Breast epithelium (tissue), 4 donors: Measurements from ENCODE around the gene THADA. TPM values are rescaled to one million over a fixed set of nuclear protein-coding genes. Genes with fewer than 3 reads are reported as not detected.

ENCODE experiments used
- DNase-seq, 2 donors: peaks; one replicate each; pipeline ENCODE4 v3.0.0-alpha.2; 2019; ENCODE audit warnings: low spot score in 2 of 2
- H3K27ac ChIP-seq, 2 donors: fragments of 200-600 bp; sonication (generic) in 1 of 2; one replicate each; pipeline ENCODE4 v1.5.1; 2016 to 2019; ENCODE audit warnings: mild to moderate bottlenecking in 1 of 2
- H3K27me3 ChIP-seq, 2 donors: fragments of 200-600 bp; sonication (generic) in 1 of 2; one replicate each; pipeline versions ENCODE4 v1.5.1 to v1.6.0; 2017 to 2019; ENCODE audit warnings: control low read depth in 1 of 2, mild to moderate bottlenecking in 1 of 2
- H3K36me3 ChIP-seq: fragments of 200-600 bp; one replicate; pipeline ENCODE4 v1.5.1; 2019
- H3K4me1 ChIP-seq, 2 donors: fragments of 200-600 bp; sonication (generic); one replicate each; pipeline ENCODE4 v1.5.1; 2016 to 2019; ENCODE audit warnings: control low read depth in 1 of 2
- H3K4me3 ChIP-seq, 3 donors: fragments of 200-600 bp; sonication (generic); 1 replicate in 2 of 3; 2 replicates in 1 of 3; pipeline ENCODE4 v1.5.1; 2016 to 2019; ENCODE audit warnings: mild to moderate bottlenecking in 3 of 3, moderate library complexity in 2 of 3
- H3K9me3 ChIP-seq, 2 donors: fragments of 200-600 bp; sonication (generic) in 1 of 2; one replicate each; pipeline ENCODE4 v1.5.1; 2016 to 2019; ENCODE audit warnings: control low read depth in 1 of 2
- POLR2A ChIP-seq: fragments of 450-650 bp; IDR thresholded peaks from one replicate; pipeline ENCODE4 v1.6.1; 2016; ENCODE audit warnings: antibody characterized with exemption, mild to moderate bottlenecking, moderate library complexity
- POLR2AphosphoS5 ChIP-seq, 3 donors: sonication (generic); formaldehyde crosslinking; IDR thresholded peaks; one replicate each; pipeline ENCODE4 v1.6.1; 2017; ENCODE audit warnings: antibody characterized with exemption in 3 of 3
- intact Hi-C: fragments of 100-400 bp; cut with DNase I; formaldehyde crosslinking; loops from one replicate; pipeline ENCODE4 v1.15.1; 2023; ENCODE audit warnings: low total_unique reads
- total RNA-seq, 3 donors: library from RNA; depleted of rRNA; stranded (reverse); fragments of >200 nt; gene quantifications; one replicate each; pipeline ENCODE4 v1.1.0, GENCODE V29; 2016
- TF ChIP-seq, protein P1 (sequence below), 3 donors: fragments of 450-650 bp; IDR thresholded peaks; one replicate each; pipeline ENCODE4 v1.5.1; 2016 to 2017; ENCODE audit warnings: antibody characterized with exemption in 3 of 3, mild to moderate bottlenecking in 3 of 3, moderate library complexity in 3 of 3

The THADA gene
- total RNA-seq, 3 donors from 2014 or later: 41.1 to 60.6 (median 49.5) TPM

DNA sequence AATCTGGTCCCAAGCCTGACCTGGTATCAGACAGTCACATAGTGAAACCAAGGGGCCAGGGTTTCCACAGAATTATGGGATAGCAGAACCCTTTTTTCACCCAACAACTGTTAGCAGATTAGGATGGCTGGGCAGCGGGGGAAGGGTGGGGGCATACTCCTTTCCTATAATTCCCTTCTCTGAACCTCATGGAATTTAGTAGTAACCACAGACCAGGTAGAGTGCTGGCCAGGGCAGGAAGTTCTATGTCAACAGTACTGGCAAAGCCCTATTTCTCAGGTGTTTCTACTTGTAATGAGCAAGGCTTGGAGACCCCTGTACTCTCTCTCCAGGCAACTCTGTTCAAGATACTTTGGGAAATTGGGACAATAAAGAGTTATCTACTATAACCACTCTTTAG is 174.6 kb downstream of the THADA start:
- no peak overlapping the region for H3K4me3 ChIP-seq
- TF ChIP-seq, protein P1, sequence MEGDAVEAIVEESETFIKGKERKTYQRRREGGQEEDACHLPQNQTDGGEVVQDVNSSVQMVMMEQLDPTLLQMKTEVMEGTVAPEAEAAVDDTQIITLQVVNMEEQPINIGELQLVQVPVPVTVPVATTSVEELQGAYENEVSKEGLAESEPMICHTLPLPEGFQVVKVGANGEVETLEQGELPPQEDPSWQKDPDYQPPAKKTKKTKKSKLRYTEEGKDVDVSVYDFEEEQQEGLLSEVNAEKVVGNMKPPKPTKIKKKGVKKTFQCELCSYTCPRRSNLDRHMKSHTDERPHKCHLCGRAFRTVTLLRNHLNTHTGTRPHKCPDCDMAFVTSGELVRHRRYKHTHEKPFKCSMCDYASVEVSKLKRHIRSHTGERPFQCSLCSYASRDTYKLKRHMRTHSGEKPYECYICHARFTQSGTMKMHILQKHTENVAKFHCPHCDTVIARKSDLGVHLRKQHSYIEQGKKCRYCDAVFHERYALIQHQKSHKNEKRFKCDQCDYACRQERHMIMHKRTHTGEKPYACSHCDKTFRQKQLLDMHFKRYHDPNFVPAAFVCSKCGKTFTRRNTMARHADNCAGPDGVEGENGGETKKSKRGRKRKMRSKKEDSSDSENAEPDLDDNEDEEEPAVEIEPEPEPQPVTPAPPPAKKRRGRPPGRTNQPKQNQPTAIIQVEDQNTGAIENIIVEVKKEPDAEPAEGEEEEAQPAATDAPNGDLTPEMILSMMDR (IDR thresholded peaks at IDR 0.05): no peak
- TF ChIP-seq POLR2A (no peak), POLR2AphosphoS5 (IDR thresholded peaks at IDR 0.05) (no peak)
- peak overlapping the region; percentile 34 to 48 for H3K27ac ChIP-seq
- intact Hi-C loops: no loop called here
- no peaks in the 10 kb centered on the region for H3K9me3 ChIP-seq
- H3K4me1 ChIP-seq: peaks cover 0 to 18% of the 10 kb centered on the region in 2 donors
- DNase-seq: no peak
- no peaks in the 10 kb centered on the region for H3K27me3 ChIP-seq
- H3K36me3 ChIP-seq: no peaks in the 10 kb centered on the region

GRCh38 chr2:43420389-43420801 is 175.4 kb downstream of the THADA start:
- no peaks in the 10 kb centered on the region for H3K27me3 ChIP-seq
- peak overlapping the region; percentile 48 for H3K27ac ChIP-seq
- no peak overlapping the region for H3K4me3 ChIP-seq
- intact Hi-C loops: no loop called here
- H3K9me3 ChIP-seq: no peaks in the 10 kb centered on the region
- TF ChIP-seq, protein P1 (IDR thresholded peaks at IDR 0.05): no peak
- TF ChIP-seq POLR2A (no peak), POLR2AphosphoS5 (IDR thresholded peaks at IDR 0.05) (no peak)
- H3K4me1 ChIP-seq: peaks cover 0 to 18% of the 10 kb centered on the region in 2 donors
- no peaks in the 10 kb centered on the region for H3K36me3 ChIP-seq
- DNase-seq: no peak

- intact Hi-C loops: no loop called here
- H3K4me1 ChIP-seq: peaks cover 0 to 16% of the 10 kb centered on the region in 2 donors
- no peak overlapping the region for H3K4me3 ChIP-seq
- H3K27me3 ChIP-seq: no peaks in the 10 kb centered on the region
- TF ChIP-seq, protein P1 (IDR thresholded peaks at IDR 0.05): no peak
- TF ChIP-seq POLR2AphosphoS5 (IDR thresholded peaks at IDR 0.05): no peak
- TF ChIP-seq POLR2A: no peak
- H3K36me3 ChIP-seq: no peaks in the 10 kb centered on the region
- H3K27ac ChIP-seq: peak overlapping the region; percentile 3 to 48
- no peaks in the 10 kb centered on the region for H3K9me3 ChIP-seq
- DNase-seq: no peak
These were observed 176.0 kb downstream of the THADA start for GRCh38 chr2:43419876-43420275.

DNA sequence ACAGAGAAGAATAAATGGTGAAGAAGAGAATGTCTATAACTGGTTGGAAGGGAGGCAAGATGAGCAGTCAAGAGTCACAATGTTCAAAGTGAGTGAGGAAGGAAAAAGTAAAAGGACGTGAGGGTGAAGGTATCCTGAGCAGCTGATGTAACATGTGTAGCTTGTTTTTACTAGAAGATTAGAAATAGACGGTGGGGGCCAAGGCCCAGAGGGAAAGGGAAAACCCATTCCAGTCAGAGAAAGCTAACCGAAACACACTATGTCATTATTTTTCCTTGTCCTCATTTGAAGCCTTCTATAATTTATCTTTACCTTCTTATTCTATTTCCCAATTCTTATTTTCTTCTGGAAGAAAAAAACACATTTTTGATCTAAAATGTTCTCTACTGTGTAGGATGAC is 176.6 kb downstream of the THADA start:
- H3K27me3 ChIP-seq: no peaks in the 10 kb centered on the region
- no peak for DNase-seq
- H3K36me3 ChIP-seq: no peaks in the 10 kb centered on the region
- H3K9me3 ChIP-seq: no peaks in the 10 kb centered on the region
- no peak overlapping the region for H3K4me3 ChIP-seq
- TF ChIP-seq POLR2AphosphoS5 (IDR thresholded peaks at IDR 0.05) (no peak), POLR2A (no peak)
- TF ChIP-seq, protein P1 (IDR thresholded peaks at IDR 0.05): no peak
- intact Hi-C loops: no loop called here
- H3K4me1 ChIP-seq: peaks cover 0 to 9% of the 10 kb centered on the region in 2 donors
- H3K27ac ChIP-seq: peak overlapping the region in 1 of 2 donors; percentile 3

DNA sequence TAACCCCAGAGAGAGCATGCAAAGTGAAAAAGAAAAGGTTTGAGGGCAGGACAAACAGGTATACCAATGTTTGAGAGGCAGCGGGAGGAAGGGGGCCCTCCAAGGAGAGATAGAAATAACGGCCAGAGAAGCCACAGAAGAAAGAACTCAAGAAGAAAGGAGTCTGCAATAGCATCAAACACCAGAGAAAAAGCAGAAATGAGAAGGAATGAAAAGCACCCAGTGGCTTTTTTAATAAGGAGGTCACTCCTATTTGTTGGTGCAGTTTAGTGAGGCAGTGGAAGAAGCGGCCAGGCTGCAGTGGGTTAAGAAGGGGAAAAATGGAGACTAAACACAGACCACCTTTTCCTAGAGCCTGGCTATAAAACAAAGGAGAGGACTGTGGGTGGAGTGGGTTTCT is 177.2 kb downstream of the THADA start:
- no peak overlapping the region for H3K4me3 ChIP-seq
- no peak for TF ChIP-seq POLR2A
- no peak for TF ChIP-seq POLR2AphosphoS5 (IDR thresholded peaks at IDR 0.05)
- TF ChIP-seq, protein P1 (IDR thresholded peaks at IDR 0.05): no peak
- H3K36me3 ChIP-seq: no peaks in the 10 kb centered on the region
- intact Hi-C loops: no loop called here
- H3K27me3 ChIP-seq: no peaks in the 10 kb centered on the region
- no peak overlapping the region for H3K27ac ChIP-seq
- H3K4me1 ChIP-seq: peaks cover 0 to 5% of the 10 kb centered on the region in 2 donors
- no peak for DNase-seq
- H3K9me3 ChIP-seq: no peaks in the 10 kb centered on the region
